HEK293 (cell line): ENCODE results near the gene PEAR1.

ENCODE experiments used
- CTCF ChIP-seq: fragments of 450-650 bp; formaldehyde crosslinking; IDR thresholded peaks from 2 replicates; pipeline ENCODE4 v1.5.1; 2016; ENCODE audit warnings: missing biosample characterization, missing genetic modification characterization
- ZNF10 ChIP-seq: fragments of 450-650 bp; formaldehyde crosslinking; IDR thresholded peaks from 2 replicates; pipeline ENCODE4 v1.5.1; 2017; ENCODE audit warnings: missing biosample characterization, missing genetic modification characterization
- ZNF24 ChIP-seq: fragments of 450-650 bp; formaldehyde crosslinking; IDR thresholded peaks from 2 replicates; pipeline ENCODE4 v1.5.1; 2016; ENCODE audit warnings: missing biosample characterization, missing genetic modification characterization
- ZNF621 ChIP-seq: fragments of 450-650 bp; formaldehyde crosslinking; IDR thresholded peaks from 2 replicates; pipeline ENCODE4 v1.5.1; 2017; ENCODE audit warnings: missing biosample characterization, missing genetic modification characterization
- ZNF639 ChIP-seq: fragments of 450-650 bp; formaldehyde crosslinking; IDR thresholded peaks from 2 replicates; pipeline ENCODE4 v1.5.1; 2016; ENCODE audit warnings: missing biosample characterization, missing genetic modification characterization
- TF ChIP-seq, protein P1 (sequence below): fragments of 450-650 bp; formaldehyde crosslinking; IDR thresholded peaks from 2 replicates; pipeline ENCODE4 v1.5.1; 2016; ENCODE audit warnings: missing biosample characterization, missing genetic modification characterization
- TF ChIP-seq, protein P2 (sequence below): fragments of 450-650 bp; formaldehyde crosslinking; IDR thresholded peaks from 2 replicates; pipeline ENCODE4 v1.5.1; 2016; ENCODE audit warnings: missing biosample characterization, missing genetic modification characterization, low read depth

- TF ChIP-seq ZNF639 (tag by site-specific recombination): no peak
- no peak for TF ChIP-seq CTCF (tag by site-specific recombination)
- TF ChIP-seq, protein P1, sequence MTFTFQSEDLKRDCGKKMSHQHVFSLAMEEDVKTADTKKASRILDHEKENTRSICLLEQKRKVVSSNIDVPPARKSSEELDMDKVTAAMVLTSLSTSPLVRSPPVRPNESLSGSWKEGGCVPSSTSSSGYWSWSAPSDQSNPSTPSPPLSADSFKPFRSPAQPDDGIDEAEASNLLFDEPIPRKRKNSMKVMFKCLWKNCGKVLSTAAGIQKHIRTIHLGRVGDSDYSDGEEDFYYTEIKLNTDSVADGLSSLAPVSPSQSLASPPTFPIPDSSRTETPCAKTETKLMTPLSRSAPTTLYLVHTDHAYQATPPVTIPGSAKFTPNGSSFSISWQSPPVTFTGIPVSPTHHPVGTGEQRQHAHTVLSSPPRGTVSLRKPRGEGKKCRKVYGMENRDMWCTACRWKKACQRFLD (tag by site-specific recombination): no peak
- TF ChIP-seq, protein P2, sequence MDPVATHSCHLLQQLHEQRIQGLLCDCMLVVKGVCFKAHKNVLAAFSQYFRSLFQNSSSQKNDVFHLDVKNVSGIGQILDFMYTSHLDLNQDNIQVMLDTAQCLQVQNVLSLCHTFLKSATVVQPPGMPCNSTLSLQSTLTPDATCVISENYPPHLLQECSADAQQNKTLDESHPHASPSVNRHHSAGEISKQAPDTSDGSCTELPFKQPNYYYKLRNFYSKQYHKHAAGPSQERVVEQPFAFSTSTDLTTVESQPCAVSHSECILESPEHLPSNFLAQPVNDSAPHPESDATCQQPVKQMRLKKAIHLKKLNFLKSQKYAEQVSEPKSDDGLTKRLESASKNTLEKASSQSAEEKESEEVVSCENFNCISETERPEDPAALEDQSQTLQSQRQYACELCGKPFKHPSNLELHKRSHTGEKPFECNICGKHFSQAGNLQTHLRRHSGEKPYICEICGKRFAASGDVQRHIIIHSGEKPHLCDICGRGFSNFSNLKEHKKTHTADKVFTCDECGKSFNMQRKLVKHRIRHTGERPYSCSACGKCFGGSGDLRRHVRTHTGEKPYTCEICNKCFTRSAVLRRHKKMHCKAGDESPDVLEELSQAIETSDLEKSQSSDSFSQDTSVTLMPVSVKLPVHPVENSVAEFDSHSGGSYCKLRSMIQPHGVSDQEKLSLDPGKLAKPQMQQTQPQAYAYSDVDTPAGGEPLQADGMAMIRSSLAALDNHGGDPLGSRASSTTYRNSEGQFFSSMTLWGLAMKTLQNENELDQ (tag by site-specific recombination): no peak
- no peak for TF ChIP-seq ZNF24 (tag by site-specific recombination)
- no peak for TF ChIP-seq ZNF10 (tag by site-specific recombination)
- no peak for TF ChIP-seq ZNF621 (tag by site-specific recombination)
These were observed 18.8 kb downstream of the PEAR1 start for GRCh38 chr1:156912310-156912709.
